Ramos (cell line): Measurements from ENCODE around the gene ARHGAP21.
"Not testable (repeated sequence)": the region's sequence is repeated elsewhere in the genome, so short reads cannot be mapped to it uniquely, and the experiment has no call there.

Experiments
- in situ Hi-C: fragments of 300-500 bp; cut with MboI; formaldehyde crosslinking; loops from one replicate; pipeline ENCODE4 v1.14.3; 2022; ENCODE audit warnings: low sequenced_read_pairs; ENCODE audit not compliant: unreplicated experiment

ARHGAP21 gene

DNA sequence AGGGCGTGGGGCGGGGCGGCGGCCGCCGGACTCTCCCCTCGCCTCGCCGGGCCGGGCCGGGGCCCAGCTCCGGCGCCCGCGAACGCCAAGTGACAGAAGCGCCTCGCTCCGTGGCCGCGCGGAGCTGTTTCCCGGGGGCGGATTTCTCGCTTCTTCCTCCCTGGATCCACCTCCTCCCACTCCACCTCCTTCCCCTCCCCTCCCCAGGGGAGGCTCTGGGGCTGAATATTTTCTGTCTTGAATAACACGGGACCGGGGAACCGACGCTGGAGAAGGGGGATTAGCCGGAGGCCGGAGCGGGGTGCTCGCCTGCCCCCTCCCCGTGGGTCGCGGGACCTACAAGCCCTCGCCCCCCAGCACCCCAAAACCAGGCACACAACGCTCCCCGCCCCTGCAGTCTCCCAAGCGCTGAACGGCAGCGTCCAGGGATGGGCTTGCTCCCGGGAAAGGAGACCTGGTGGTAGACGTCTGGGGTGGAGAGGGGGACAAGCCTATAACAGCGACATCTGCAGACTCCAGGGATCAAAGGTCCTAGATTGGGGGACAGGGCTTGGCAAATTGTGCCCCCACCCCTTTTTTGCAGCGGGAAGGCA is at the start of gene ARHGAP21:
ARHGAP21 (minus strand) TSS at position 100 of the 593 bp plus-strand sequence. CDS start 1,988 bp downstream, outside the sequence.
- in situ Hi-C loops, result no loop called here

DNA sequence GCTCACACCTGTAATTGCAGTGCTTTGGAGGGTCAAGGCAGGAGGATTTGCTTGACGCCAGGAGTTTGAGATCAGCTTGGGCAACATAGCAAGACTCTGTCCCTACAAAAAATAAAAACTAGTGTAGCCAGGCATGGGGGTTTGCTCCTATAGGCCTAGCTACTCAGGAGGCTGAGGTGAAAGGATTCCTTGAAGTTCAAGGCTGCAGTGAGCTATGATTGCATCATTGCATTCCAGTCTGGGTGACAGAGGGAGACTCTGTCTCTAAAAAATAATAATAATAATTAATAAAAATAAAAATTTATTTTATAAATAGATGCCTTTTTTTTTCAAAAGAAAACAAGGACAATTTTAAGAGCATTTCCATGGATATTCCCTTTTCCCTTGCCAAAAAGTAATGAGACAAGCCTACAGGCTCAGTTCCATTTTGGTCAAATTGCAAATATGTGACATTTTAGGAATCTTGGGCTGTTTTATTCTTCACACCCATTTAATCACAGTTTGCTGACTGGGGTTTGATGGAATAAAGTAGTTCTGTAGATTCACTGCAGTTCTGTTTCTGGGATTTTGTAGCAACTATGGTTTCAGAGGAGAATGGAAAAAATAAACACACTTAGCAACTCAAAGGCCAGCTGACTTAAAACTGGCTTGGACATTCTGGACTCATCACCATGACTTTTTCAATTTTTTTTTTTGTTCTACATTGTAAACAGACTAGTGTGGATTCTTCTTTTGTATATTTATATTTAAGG is 48.4 kb upstream of the ARHGAP21 start:
- in situ Hi-C loops, result no loop called here

- in situ Hi-C loops, result not testable (repeated sequence)
These were observed 41.3 kb upstream of the ARHGAP21 start for GRCh38 chr10:24764991-24765390.

- in situ Hi-C loops, result no loop called here
These were observed 39.4 kb upstream of the ARHGAP21 start for GRCh38 chr10:24762966-24763623.

DNA sequence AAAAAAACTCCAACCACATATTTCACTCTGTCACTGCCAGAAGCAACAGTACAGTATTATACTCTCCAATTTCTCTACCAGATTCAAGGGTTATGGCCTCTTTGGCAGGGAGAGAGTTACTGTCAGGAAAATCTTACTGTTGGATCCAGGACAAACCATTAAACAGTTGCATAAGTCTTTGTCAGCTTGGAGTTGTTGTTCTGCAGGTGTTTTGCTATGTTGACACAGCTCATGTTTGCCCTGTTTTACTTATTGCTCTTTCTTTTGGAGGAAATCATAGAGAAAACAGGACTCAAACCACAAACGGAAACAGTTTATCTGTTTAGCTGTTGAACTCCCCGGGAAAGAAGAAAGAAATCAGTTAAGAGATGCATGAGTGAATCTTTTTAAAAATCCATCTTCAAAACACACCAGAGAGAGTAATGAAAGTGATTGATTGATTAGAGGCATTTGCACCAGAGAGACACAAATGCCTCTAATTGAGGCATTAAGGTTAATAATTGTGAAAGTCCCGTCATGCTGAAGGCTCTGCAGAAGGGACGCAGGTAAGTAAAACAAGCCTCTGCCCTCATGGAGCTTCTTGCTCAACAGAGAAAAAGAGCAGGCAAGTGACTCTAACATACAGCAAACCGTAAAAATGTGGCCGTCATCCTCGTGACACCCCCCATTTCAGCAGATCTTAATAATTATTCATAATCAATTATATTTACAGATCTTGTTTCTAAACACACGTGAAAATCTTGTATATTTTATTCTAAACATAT is 38.7 kb upstream of the ARHGAP21 start:
- in situ Hi-C loops, result no loop called here

DNA sequence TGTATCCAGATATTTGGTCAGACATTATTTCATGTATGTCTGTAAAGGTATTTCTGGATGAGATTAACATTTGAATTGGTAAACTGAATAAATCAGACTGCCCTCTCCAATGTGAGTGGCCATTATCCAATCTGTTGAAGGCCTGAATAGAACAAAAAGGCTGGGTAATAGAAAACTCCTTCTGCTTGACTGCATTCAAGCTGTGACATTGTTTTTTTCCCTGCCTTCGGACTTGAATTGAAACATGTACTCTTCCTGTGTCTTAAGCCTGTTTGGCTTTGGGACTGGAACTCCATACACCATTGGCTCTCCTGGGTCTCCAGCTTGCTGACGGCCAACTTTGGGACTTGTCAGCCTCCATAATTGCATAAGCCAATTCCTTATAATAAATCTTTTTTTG is 36.0 kb upstream of the ARHGAP21 start:
- in situ Hi-C loops, result no loop called here

- in situ Hi-C loops, result not testable (repeated sequence)
These were observed 34.6 kb upstream of the ARHGAP21 start for GRCh38 chr10:24758254-24758653.

- in situ Hi-C loops, result no loop called here
These were observed 32.6 kb upstream of the ARHGAP21 start for GRCh38 chr10:24756283-24756682.

DNA sequence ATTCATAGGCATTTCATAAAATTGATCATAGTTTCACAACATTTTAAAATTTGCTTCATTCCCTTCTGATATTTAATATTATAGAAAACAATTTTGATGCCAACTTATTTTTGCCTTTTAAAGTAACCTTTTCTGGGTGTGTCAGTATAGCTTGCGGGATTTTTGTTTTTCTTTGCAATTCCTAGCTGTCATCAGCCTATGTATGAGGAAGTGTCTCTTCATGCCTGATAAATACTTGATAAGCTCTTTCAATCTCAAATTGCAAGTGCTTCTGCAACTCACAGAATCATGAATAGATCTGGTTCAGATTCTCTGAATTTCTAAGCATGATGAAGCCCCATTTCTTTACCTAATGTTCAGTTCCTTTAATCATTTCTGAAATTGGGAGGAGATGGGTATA is 28.0 kb upstream of the ARHGAP21 start:
- in situ Hi-C loops, result no loop called here

DNA sequence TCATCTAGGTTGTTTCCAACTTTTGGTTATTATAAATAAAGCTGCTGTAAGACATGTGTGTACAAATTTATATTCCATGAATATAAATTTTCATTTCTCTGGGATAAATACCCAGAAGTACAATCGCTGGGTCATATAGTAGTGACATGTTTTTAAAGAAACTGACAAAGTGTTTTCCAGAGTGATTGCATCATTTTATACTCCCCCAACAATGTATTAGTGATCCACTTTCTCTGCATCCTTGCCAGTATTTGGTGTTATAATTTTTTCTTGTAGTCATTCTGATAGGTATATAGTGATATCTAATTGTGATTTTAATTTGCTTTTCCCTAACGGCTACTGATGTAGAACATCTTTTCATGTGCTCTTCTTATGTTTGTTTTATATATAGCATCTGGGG is 27.0 kb upstream of the ARHGAP21 start:
- in situ Hi-C loops, result no loop called here

DNA sequence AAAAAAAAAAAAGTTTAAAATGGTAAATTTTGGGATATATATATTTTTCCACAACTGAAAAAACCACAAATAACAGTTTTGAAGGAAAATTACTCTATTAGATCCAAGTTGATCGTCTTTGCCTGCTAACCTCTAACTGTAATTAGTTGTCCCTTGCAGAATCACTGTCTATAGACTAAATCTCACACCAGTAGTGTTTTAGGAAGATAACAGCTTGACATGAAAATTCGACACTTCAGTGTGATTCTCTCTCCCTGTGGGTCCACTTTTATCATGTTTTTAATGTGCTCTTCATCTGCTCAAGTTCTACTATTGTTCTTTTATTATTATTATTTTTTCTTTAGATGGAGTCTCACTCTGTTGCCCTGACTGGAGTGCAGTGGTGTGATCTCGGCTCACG is 24.5 kb upstream of the ARHGAP21 start:
- in situ Hi-C loops, result no loop called here

DNA sequence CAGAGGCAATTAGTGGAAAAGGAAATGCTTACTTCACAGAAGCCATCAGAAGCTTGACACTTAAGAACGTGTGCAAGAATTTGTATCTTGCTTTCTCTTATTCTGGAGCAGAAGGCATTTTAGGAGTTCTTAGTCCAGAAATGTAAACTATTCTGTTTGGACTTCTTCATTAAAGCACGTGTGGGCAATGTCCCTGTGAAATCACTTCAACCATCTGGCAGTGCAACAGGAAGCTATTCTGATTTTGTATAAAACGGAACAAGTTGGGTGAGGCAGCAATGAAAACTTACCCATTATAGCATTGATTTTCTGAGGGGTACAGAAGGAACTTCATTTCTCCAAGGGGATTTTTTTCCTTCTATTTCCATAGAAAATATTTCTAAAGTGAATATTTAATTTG is 21.3 kb upstream of the ARHGAP21 start:
- in situ Hi-C loops, result no loop called here

DNA sequence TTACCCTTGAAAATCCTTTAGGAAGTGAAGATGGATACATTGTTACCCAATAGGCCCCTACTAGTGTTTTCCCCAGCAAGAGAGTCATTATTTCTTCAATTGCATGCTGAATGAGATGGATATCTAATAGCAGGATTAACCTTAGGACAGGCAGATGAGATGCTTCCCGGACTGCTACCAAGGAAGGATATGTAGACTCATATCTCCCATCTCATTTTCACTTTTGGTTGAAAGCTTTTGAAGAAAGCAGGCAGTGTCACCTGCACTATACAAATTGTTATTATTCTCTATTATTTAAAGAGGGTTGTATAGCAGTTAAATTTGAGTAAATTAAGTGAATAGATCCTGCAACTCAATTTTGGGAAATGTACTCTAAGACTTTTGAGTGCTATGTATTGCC is 17.0 kb upstream of the ARHGAP21 start:
- in situ Hi-C loops, result no loop called here

DNA sequence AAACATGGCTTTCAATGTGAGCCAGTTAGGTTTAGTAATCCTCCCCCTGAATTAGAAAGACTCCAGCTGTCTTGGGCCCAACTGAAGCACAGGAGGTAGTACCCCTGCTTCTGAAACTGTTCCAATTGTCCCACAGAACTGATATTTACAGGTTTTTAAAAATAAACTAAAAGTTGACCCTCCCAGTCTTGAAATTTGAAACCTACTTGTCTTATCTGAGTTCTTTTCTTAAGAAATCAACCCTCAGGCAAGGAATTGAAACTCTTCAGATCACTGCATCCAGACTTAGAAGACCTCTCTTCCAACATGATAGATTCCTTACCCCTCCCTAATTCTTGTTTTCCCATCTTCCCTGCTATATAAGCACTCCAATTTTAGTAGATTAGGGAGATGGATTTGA is 13.3 kb upstream of the ARHGAP21 start:
- in situ Hi-C loops, result no loop called here

DNA sequence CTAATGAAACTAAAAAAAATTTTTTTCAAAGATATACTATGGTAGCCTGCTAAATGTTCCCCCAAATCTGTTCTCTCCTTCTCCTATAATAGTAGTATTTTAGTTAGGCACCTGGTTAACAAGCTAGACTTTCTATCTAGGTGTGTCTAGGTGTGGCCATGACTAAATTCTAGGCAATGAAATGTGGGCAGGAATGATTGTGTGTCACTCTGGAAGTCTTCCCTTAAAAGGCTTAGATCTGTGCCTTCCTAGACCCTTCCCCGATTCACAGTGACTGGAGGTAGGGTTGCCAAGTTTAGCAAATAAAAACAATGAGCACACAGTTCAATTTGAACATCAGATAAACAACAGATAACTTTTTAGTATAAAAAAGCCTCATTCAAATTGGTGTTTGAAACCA is 8.3 kb upstream of the ARHGAP21 start:
- in situ Hi-C loops, result no loop called here

DNA sequence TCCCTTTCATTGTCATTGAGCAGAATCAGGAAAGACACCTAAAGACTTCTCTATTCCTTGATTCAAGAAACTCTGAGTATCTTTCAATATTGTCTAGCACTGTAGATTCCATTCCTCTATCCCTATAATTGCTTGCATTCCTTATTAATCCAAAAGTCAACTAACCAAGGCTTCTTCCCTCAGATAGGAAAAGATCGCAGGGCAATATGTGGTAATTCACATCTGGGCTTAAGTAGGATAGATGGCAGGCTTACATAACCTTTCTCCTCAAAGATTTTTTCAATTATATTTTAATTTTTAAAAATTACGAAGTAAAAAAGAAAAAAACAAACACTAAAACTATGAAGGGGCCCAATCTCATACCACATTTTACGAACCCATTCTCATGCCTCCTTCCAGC is 7.1 kb upstream of the ARHGAP21 start:
- in situ Hi-C loops, result no loop called here

- in situ Hi-C loops, result no loop called here
These were observed 4.1 kb upstream of the ARHGAP21 start for GRCh38 chr10:24727786-24728185.

GRCh38 chr10:24726626-24727025 is 2.9 kb upstream of the ARHGAP21 start:
- in situ Hi-C loops, result no loop called here

- in situ Hi-C loops, result not testable (repeated sequence)
These were observed 2.3 kb upstream of the ARHGAP21 start for GRCh38 chr10:24726029-24726428.

GRCh38 chr10:24724381-24725228 is 918 bp upstream of the ARHGAP21 start:
- in situ Hi-C loops, result no loop called here
